HFF-Myc (cell line): Measurements from ENCODE around the gene NR6A1.

ENCODE experiments used
- DNase-seq: peaks from one replicate; pipeline ENCODE4 v3.0.0-alpha.2; 2011; ENCODE audit warnings: low read depth; ENCODE audit errors: extremely low read depth
- H3K4me3 ChIP-seq: replicated peaks from 2 replicates; pipeline ENCODE4 v1.5.1; 2011; ENCODE audit warnings: low read depth, mild to moderate bottlenecking, control low read depth, low read length
- TF ChIP-seq, protein P1 (sequence below): IDR thresholded peaks from 2 replicates; pipeline ENCODE4 v1.5.1; 2012; ENCODE audit warnings: mild to moderate bottlenecking, low read depth, low read length, control low read depth; ENCODE audit errors: missing control alignments

The NR6A1 gene

GRCh38 chr9:124631326-124631725, 139.8 kb downstream of the NR6A1 start:
- DNase-seq, result no peak
- TF ChIP-seq, protein P1, sequence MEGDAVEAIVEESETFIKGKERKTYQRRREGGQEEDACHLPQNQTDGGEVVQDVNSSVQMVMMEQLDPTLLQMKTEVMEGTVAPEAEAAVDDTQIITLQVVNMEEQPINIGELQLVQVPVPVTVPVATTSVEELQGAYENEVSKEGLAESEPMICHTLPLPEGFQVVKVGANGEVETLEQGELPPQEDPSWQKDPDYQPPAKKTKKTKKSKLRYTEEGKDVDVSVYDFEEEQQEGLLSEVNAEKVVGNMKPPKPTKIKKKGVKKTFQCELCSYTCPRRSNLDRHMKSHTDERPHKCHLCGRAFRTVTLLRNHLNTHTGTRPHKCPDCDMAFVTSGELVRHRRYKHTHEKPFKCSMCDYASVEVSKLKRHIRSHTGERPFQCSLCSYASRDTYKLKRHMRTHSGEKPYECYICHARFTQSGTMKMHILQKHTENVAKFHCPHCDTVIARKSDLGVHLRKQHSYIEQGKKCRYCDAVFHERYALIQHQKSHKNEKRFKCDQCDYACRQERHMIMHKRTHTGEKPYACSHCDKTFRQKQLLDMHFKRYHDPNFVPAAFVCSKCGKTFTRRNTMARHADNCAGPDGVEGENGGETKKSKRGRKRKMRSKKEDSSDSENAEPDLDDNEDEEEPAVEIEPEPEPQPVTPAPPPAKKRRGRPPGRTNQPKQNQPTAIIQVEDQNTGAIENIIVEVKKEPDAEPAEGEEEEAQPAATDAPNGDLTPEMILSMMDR, result no peak
- H3K4me3 ChIP-seq, result no peak overlapping the region

DNA sequence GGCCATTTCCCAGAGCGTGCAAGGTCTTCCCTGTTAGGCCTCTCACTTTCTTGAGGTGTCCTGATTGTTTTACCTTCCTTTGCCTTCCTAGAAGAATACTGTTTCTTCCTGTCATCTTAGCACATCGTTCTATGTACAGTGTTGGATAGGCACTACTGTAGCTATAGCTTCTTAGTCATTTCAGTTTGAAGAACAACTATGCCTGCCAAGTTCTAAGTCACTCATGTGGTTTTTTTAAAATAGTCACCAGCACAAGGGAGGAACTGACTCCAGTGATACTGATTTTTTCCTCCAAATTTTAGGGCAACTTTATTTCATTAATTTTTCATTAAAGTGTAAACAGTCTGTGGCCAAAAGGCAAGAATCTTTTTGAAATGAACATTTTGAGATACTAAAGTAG, 141.5 kb downstream of the NR6A1 start:
- no peak overlapping the region for H3K4me3 ChIP-seq
- TF ChIP-seq, protein P1, result no peak
- DNase-seq, result no peak

- no peak for DNase-seq
- TF ChIP-seq, protein P1, result no peak
- H3K4me3 ChIP-seq, result no peak overlapping the region
Measured at GRCh38 chr9:124628741-124629140, 142.4 kb downstream of the NR6A1 start.

DNA sequence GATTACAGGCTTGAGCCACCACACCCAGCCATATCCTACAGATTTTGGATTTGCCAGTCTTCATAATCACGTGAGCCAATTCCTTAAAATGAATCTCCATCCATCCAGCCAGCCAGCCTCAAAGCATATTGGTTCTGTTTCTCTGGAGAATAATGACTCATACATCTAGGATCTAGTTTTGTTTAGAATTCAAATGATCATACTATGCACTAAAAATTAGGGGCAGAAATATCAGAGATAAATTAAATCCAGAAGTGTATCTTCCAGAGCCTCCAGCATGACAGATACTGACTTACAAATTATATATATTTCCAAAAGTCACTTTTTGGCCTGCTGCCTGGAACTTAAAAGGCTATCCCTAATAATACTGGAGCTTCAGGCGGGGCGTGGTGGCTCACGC, 144.8 kb downstream of the NR6A1 start:
- peak; percentile 43 for DNase-seq
- TF ChIP-seq, protein P1, result no peak

GRCh38 chr9:124625087-124625486, 146.0 kb downstream of the NR6A1 start:
- TF ChIP-seq, protein P1, result no peak
- H3K4me3 ChIP-seq, result no peak overlapping the region

More for the DNA sequence above, 144.8 kb downstream of the NR6A1 start:
- no peak overlapping the region for H3K4me3 ChIP-seq

DNA sequence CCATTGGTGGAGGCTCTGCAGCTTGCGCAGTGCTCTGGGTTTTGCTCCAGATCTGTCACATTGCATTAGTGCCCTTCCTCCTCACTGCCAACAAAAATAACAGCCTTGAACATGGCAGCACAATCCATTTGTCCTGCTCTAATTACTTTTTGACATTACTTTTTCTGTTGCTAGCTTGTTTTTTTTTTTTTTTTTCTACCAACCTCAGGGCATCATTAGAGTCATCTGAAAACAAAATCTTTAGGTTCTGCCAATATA, 146.4 kb downstream of the NR6A1 start:
- TF ChIP-seq, protein P1, result no peak
- H3K4me3 ChIP-seq, result no peak overlapping the region
- DNase-seq, result no peak

More at GRCh38 chr9:124625087-124625486, 146.0 kb downstream of the NR6A1 start:
- DNase-seq, result no peak

DNA sequence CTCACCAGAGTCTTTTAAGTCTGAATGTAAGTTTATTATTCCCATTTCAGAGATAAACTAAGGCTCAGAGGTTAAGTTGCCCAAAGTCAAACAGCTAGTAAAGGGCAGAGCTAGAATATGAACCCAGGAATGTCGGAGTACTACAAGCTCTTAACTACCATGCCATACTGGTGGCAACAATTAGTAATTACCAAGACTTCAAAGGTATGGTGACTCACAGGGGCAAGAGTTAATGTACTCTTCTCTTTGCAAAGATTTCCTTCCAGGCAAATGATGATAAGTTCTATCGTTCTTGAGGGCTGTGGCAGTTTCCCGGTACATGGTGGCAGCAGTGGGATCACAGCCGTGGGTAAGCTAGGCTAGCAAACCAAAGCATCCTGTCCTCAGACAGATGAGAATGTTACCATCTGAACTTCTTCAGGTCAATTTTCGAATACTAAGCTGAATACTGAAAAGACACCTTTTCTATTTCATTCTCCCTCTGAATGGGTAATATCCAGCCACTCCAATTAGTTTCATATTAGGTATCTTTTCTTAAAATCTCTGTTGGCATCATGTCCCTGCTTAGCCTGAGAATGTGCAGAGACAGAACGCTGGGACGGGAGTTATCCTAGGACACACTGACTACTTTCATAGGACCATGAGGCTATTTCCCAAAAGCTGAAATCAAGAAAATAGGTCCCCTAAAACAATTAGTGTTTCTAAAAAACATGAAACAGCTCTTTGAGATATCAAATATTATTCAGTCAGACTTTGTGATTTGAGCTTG, 147.0 kb downstream of the NR6A1 start:
- TF ChIP-seq, protein P1, result no peak
- DNase-seq, result no peak
- no peak overlapping the region for H3K4me3 ChIP-seq
